Body of pancreas (tissue), 4 donors: ENCODE results near the gene PAX8. TPM values are rescaled to one million over a fixed set of nuclear protein-coding genes. Genes with fewer than 3 reads are reported as not detected.
A peak's percentile ranks its signal among the peaks of the same experiment; 100 is the strongest.
"Not testable (repeated sequence)": the region's sequence is repeated elsewhere in the genome, so short reads cannot be mapped to it uniquely, and the experiment has no call there.

Experiments
- ATAC-seq: fragments of 150-250 bp; one replicate; pipeline ENCODE4 v1.9.1; 2016
- DNase-seq, 4 donors: peaks; one replicate each; pipeline ENCODE4 v3.0.0-alpha.2; 2019
- H3K27ac ChIP-seq, 4 donors: fragments of 200-600 bp; sonication (generic); 1 replicate in 3 of 4; 2 replicates in 1 of 4; pipeline versions ENCODE4 v1.5.1 to v1.6.1; 2016 to 2019; ENCODE audit warnings: mild to moderate bottlenecking in 1 of 4, mixed read lengths in 1 of 4, moderate library complexity in 1 of 4
- H3K27me3 ChIP-seq, 2 donors: fragments of 200-600 bp; sonication (generic); one replicate each; pipeline ENCODE4 v1.6.0; 2016; ENCODE audit warnings: mild to moderate bottlenecking in 1 of 2
- H3K36me3 ChIP-seq, 2 donors: fragments of 200-600 bp; sonication (generic); replicated peaks in 1 of 2; 2 replicates each; pipeline ENCODE4 v1.5.1; 2016; ENCODE audit warnings: low read depth in 2 of 2; ENCODE audit not compliant: insufficient read depth in 1 of 2
- H3K4me1 ChIP-seq: fragments of 200-600 bp; sonication (generic); one replicate; pipeline ENCODE4 v1.6.0; 2016
- H3K4me3 ChIP-seq, 2 donors: fragments of 200-600 bp; sonication (generic); 1 replicate in 1 of 2; 2 replicates in 1 of 2; pipeline ENCODE4 v1.5.1; 2016 to 2019
- H3K9me3 ChIP-seq, 3 donors: fragments of 200-600 bp; sonication (generic); 1 replicate in 2 of 3; 2 replicates in 1 of 3; pipeline ENCODE4 v1.5.1; 2016
- POLR2A ChIP-seq, 3 donors: fragments of 450-650 bp; IDR thresholded peaks; one replicate each; pipeline ENCODE4 v1.6.1; 2016; ENCODE audit warnings: antibody characterized with exemption in 3 of 3, mild to moderate bottlenecking in 2 of 3
- WGBS, 2 donors: methylation state at CpG; one replicate each; pipeline ENCODE4 v1.1.5; 2017; 5-methylcytosine and 5-hydroxymethylcytosine counted together
- intact Hi-C: fragments of 100-400 bp; cut with DNase I; formaldehyde crosslinking; loops from one replicate; pipeline ENCODE4 v1.15.1; 2023
- total RNA-seq, 2 donors: library from RNA; depleted of rRNA; stranded (reverse); fragments of >200 nt; gene quantifications; one replicate each; pipeline ENCODE4 v1.1.0, GENCODE V29; 2016
- TF ChIP-seq, protein P1 (sequence below), 7 experiments: fragments of 450-650 bp in 4 of 7; fragments of 200-600 bp in 3 of 7; sonication (generic) in 3 of 7; IDR thresholded peaks; one replicate each; pipeline ENCODE4 v1.5.1; 2016 to 2019; ENCODE audit warnings: antibody characterized with exemption in 7 of 7

Gene PAX8
- total RNA-seq, 2 donors from 2014 or later: 0.52 to 2.3 TPM

DNA sequence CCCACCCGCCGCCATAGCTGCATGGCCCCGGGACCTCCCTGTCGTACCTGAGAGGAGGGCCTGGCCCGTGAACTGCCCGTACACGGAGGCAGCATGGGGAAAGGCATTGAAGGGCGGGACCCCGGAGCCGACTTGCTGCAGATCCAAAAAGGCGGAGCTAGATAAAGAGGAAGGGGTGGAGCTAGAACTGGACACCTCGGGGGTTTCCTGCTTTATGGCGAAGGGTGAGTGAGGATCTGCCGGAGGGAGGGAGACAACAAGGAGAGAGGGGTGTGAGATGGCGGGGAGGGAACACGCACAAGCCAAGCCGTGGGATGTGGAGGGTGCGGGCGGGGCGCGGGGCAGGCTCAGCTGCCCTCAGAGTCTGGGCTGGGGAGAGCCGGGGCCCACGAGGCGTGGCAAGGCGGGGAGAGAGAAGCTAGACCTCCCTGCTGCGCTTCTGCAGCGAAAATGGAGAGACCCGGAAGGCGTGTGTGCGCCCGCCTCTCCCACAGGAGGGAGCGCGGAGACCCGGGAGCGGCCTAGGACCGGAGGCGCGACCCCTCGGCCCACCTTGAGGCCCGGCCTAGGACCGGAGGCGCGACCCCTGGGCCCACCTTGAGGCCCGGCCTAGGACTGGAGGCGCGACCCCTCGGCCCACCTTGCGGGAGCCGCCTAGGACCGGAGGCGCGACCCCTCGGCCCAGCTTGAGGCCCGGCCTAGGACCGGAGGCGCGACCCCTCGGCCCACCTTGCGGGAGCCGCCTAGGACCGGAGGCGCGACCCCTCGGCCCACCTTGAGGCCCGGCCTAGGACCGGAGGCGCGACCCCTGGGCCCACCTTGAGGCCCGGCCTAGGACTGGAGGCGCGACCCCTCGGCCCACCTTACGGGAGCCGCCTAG is 43.1 kb downstream of the PAX8 start:
- not testable (repeated sequence) for H3K36me3 ChIP-seq
- WGBS, 2 donors: 59 to 76% methylated on average over 27 to 59 of the region's 74 CpGs

DNA sequence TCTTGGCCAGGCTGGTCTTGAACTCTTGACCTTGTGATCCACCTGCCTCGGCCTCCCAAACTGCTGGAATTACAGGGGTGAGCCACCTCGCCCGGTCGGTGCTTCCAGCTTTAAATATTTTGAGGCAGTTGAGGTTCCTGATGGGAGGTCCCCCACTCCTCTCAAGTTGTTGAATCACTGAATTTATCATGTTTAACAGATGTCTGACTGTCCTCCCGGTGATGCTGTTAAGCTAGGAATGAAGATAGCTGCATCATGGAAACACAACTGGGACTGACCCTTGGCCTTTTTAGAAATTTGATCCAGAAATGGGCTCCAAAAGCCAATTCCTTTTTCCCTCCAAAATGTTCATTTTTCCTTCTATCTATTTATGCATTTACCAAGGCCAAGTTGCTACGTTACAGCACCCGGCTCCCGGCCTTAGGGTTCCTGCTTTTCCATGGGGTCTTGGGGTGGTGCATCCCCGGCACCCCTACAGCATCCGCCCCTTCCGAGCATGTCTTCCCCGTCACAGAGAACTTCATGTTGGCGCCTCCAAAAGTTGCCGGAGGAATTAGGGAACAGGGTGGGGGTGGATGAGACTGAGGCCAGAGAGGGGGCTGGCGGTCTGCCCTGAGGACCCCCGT is 43.9 kb downstream of the PAX8 start:
- Histone ChIP-seq H3K4me1 (peaks cover 18% of the 10 kb centered on the region), H3K27me3 (no peaks in the 10 kb centered on the region), H3K36me3 (no peaks in the 10 kb centered on the region), H3K27ac (peak overlapping the region in 2 of 4 donors; percentile 55 to 66), H3K9me3 (no peaks in the 10 kb centered on the region), H3K4me3 (no peak overlapping the region)
- DNase-seq: no peak
- intact Hi-C loops: no loop called here
- ATAC-seq: peak; percentile 21
- 58 to 77% methylated on average over 14 to 16 of the region's 16 CpGs for whole genome bisulfite sequencing, 2 donors
- TF ChIP-seq, protein P1, sequence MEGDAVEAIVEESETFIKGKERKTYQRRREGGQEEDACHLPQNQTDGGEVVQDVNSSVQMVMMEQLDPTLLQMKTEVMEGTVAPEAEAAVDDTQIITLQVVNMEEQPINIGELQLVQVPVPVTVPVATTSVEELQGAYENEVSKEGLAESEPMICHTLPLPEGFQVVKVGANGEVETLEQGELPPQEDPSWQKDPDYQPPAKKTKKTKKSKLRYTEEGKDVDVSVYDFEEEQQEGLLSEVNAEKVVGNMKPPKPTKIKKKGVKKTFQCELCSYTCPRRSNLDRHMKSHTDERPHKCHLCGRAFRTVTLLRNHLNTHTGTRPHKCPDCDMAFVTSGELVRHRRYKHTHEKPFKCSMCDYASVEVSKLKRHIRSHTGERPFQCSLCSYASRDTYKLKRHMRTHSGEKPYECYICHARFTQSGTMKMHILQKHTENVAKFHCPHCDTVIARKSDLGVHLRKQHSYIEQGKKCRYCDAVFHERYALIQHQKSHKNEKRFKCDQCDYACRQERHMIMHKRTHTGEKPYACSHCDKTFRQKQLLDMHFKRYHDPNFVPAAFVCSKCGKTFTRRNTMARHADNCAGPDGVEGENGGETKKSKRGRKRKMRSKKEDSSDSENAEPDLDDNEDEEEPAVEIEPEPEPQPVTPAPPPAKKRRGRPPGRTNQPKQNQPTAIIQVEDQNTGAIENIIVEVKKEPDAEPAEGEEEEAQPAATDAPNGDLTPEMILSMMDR (IDR thresholded peaks at IDR 0.05): no peak
- TF ChIP-seq POLR2A (IDR thresholded peaks at IDR 0.05): no peak

More for the DNA sequence above, 43.1 kb downstream of the PAX8 start:
- DNase-seq (peak; percentile 45 to 73 (median 56)), ATAC-seq (peak; percentile 77)
- H3K27me3 ChIP-seq, intact Hi-C loops, H3K9me3 ChIP-seq: not testable (repeated sequence)
- Histone ChIP-seq H3K4me1 (peaks cover 26% of the 10 kb centered on the region), H3K4me3 (peak overlapping the region in 1 of 2 donors; percentile 4), H3K27ac (peak overlapping the region in 3 of 4 donors; percentile 44 to 66 (median 55))
- TF ChIP-seq POLR2A (IDR thresholded peaks at IDR 0.05): peak in 2 of 3 donors; percentile 69 to 70

DNA sequence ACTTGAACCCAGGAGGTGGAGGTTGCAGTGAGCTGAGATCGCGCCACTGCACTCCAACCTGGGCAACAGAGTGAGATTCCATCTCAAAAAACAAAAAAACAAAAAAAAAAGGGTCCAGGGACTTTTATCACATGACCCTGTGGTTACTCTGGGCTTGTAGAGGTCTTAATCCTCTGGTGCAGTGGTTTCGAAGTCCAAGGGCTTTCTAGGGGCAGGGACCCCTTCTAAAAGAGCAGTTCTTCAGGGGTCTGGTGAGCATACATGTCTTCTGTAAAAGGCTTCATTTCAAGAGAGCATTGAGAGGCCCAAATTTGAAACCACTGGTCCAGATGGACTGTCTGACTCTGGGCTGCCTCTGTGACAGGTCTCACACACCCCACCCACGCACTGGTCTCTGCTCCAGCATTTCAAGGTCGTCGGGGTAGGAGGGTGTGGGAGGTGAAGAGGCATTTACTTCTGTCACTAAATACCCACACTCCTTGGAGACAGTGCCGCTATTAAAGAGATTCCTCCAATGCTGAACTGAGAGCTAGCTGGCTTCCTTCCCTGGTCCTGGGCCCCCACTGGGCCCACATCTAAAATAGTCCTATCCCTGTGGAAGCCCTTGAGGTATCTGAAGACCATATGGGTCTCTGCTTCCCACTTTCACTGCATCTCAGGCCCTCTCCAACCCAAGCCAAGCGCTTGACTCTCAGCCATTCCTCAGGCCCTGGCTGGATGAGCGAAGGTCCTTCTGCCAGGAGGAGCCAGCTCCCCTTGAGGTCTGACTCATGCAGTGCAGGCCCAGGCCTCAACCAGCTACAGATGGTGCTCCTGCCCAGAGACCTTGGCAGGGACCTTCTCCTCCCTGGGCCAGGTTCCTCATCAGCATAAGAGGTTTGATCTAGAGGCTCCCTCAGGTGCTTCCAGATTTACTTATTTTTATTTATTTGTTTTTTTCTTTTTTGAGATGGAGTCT is 44.8 kb downstream of the PAX8 start:
- 80 to 81% methylated on average over 9 of the region's 9 CpGs for WGBS, 2 donors
- Histone ChIP-seq H3K9me3 (no peaks in the 10 kb centered on the region), H3K27ac (no peak overlapping the region), H3K36me3 (no peaks in the 10 kb centered on the region), H3K4me1 (peaks cover 20% of the 10 kb centered on the region), H3K4me3 (no peak overlapping the region), H3K27me3 (no peaks in the 10 kb centered on the region)
- intact Hi-C loops: no loop called here
- TF ChIP-seq, protein P1 (IDR thresholded peaks at IDR 0.05): peak in 4 of 7 experiments; percentile 8 to 15 (median 10)
- no peak for TF ChIP-seq POLR2A (IDR thresholded peaks at IDR 0.05)
- DNase-seq (peak in 1 of 4 donors; percentile 40), ATAC-seq (no peak)

DNA sequence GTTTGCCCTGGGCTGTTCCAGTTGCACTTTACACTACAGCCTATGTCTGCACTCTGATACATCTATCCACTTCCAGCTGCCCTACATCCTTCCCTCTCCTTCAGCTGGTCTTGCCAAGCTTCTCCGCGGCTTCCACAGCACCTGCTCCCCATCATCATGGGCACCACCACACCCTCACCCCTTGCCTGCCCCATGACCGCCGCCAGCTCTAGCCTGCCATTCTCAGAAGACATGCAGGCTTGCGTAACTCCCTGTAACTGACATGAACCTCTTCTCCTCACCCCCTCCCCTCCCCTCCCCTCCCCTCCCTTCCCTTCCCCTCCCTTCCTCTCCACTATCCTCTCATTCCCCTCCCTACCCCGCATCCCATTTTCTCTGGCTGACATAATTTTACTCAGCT is 46.0 kb downstream of the PAX8 start:
- DNase-seq (no peak), ATAC-seq (no peak)
- H3K36me3 ChIP-seq: no peaks in the 10 kb centered on the region
- no peak overlapping the region for H3K27ac ChIP-seq
- no peak overlapping the region for H3K4me3 ChIP-seq
- H3K4me1 ChIP-seq: peaks cover 23% of the 10 kb centered on the region
- intact Hi-C loops: no loop called here
- H3K9me3 ChIP-seq: no peaks in the 10 kb centered on the region
- no peak for TF ChIP-seq POLR2A (IDR thresholded peaks at IDR 0.05)
- TF ChIP-seq, protein P1 (IDR thresholded peaks at IDR 0.05): no peak
- H3K27me3 ChIP-seq: no peaks in the 10 kb centered on the region
- WGBS, 2 donors: 69 to 100% methylated on average over 6 of the region's 6 CpGs
